ENCODE results near the gene TLK2. TPM values are rescaled to one million over a fixed set of nuclear protein-coding genes. Genes with fewer than 3 reads are reported as not detected.

Gene TLK2
- polyA plus RNA-seq, 1 of the 3 experiments (the other 2 are of a cell fraction), result 51.9 TPM

DNA sequence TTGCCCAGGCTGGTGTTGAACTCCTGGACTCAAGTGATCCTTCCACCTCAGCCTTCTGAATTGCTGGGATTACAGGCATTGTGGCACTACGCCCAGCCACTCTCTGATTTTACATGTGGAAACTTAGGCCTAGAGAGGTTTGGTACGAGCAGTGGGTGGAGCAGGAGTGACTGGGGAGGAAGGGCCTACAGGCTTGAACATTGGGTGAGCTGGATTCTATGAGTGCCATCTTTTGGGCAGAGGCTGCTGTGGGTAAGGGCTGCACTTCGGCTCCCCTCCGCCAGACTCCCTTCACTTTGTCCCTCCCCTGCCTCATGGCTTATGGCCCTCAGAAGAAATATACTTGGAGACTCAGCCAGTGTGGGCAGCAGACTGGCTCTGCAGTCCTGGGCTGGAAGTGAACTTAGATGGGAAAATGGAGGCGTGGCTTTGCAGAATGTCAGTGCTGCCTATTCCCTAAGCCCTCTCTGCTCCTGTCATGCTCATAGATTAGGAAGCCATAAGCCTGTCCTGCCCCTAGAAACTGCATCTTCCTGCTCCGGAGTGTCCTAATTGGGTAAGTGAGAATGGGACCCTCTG is 139.4 kb downstream of the TLK2 start:
- H3K27ac ChIP-seq (ENCODE audit: low read depth in 2 of 2, low read length in 1 of 2), result no peak overlapping the region
- DNase-seq, result no peak
- no peaks in the 10 kb centered on the region for H4K20me1 ChIP-seq (ENCODE audit: insufficient read depth)
- H3K9me3 ChIP-seq, result no peaks in the 10 kb centered on the region
- TF ChIP-seq POLR2AphosphoS5 (IDR thresholded peaks at IDR 0.05; ENCODE audit: low read depth, low read length) (no peak), NRF1 (IDR thresholded peaks at IDR 0.05; ENCODE audit: low read depth, low read length) (no peak)
- TF ChIP-seq, protein P1, sequence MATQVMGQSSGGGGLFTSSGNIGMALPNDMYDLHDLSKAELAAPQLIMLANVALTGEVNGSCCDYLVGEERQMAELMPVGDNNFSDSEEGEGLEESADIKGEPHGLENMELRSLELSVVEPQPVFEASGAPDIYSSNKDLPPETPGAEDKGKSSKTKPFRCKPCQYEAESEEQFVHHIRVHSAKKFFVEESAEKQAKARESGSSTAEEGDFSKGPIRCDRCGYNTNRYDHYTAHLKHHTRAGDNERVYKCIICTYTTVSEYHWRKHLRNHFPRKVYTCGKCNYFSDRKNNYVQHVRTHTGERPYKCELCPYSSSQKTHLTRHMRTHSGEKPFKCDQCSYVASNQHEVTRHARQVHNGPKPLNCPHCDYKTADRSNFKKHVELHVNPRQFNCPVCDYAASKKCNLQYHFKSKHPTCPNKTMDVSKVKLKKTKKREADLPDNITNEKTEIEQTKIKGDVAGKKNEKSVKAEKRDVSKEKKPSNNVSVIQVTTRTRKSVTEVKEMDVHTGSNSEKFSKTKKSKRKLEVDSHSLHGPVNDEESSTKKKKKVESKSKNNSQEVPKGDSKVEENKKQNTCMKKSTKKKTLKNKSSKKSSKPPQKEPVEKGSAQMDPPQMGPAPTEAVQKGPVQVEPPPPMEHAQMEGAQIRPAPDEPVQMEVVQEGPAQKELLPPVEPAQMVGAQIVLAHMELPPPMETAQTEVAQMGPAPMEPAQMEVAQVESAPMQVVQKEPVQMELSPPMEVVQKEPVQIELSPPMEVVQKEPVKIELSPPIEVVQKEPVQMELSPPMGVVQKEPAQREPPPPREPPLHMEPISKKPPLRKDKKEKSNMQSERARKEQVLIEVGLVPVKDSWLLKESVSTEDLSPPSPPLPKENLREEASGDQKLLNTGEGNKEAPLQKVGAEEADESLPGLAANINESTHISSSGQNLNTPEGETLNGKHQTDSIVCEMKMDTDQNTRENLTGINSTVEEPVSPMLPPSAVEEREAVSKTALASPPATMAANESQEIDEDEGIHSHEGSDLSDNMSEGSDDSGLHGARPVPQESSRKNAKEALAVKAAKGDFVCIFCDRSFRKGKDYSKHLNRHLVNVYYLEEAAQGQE (IDR thresholded peaks at IDR 0.05; ENCODE audit: low read depth, low read length), result no peak
- ChIA-PET POLR2A (interaction anchor here (0.6 kb wide), 1 partner anchor 8 kb away, joined by 3 read pairs; no protein-coding TSS in a partner anchor), CTCF (interaction anchor here (1.0 kb wide), 1 partner anchor 65 kb away, joined by 4 read pairs; no protein-coding TSS in a partner anchor)
- H3K4me1 ChIP-seq (ENCODE audit: control insufficient read depth in 1 of 2, insufficient read depth in 2 of 2, low read depth in 1 of 2, low read length in 1 of 2), result peaks cover 0 to 2% of the 10 kb centered on the region in 2 experiments; a peak in 2 of 4 replicates
- no peak overlapping the region for H3K4me2 ChIP-seq
- 85% methylated on average over 6 of the region's 6 CpGs for WGBS (ENCODE audit: low lambda C conversion rate)
- H3F3A ChIP-seq (replicated peaks; ENCODE audit: insufficient read depth), result peaks cover 8% of the 10 kb centered on the region
- H3K4me3 ChIP-seq (ENCODE audit: low read depth in 2 of 2, low read length in 1 of 2), result no peak overlapping the region
- H3K9me2 ChIP-seq, result no peaks in the 10 kb centered on the region
- no peaks in the 10 kb centered on the region for H3K27me3 ChIP-seq (ENCODE audit: insufficient read depth)
- H3K79me2 ChIP-seq (ENCODE audit: insufficient read depth), result no peaks in the 10 kb centered on the region
- H3K9ac ChIP-seq, result no peak overlapping the region
- no peak overlapping the region for H2AFZ ChIP-seq (ENCODE audit: low read depth)
- H3K36me3 ChIP-seq (replicated peaks in 1 of 2; ENCODE audit: control insufficient read depth in 1 of 2, insufficient read depth in 2 of 2, low read length in 1 of 2), result peaks cover 20 to 25% of the 10 kb centered on the region in 2 experiments

DNA sequence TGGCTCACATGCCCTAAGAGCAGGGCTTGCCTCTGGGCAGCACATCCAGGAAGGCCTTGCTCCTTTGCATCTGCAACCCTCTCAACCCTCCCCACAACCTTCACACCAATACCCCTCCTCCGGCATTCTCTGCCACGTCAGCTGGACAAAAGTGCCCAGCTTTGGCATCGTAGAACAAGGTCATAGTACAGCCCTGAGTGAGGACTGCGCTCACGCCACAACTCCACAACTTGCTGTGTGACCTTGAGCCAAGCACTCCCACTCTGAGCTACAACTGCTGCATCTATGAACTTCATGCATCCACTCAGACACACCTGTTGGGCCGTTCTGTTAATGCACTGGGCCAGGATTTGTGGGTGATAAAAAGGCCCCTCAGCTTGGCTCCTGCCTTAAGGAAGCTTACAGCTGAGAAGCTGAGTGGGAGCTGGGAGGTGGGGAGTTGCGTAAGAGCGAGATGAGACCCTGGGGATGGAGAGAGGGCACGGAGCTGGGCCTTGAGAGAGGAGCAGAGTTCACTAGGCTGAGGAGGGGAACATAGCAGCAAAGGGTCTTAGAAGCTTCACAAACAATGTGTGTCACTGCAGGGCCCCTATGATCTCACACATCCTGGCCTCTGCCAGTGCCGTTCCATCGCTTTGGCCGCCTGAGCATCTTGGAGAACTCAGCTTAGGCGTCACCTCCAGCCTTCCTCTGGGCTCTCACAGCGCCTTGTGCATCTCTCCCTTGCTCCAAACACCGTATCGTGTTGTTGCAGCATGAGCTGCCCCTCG is 140.2 kb downstream of the TLK2 start:
- 94% methylated on average over 17 of the region's 17 CpGs for WGBS (ENCODE audit: low lambda C conversion rate)
- CTCF ChIA-PET, result interaction anchor here (1.1 kb wide), 1 partner anchor 12 kb away, joined by 3 read pairs; no protein-coding TSS in a partner anchor

More for the DNA sequence above, 140.2 kb downstream of the TLK2 start:
- no peak overlapping the region for H3K4me3 ChIP-seq (ENCODE audit: low read depth in 2 of 2, low read length in 1 of 2)
- no peak overlapping the region for H3K9ac ChIP-seq
- TF ChIP-seq NFIC (IDR thresholded peaks at IDR 0.05; ENCODE audit: borderline replicate concordance), result no peak
- TF ChIP-seq, protein P2, sequence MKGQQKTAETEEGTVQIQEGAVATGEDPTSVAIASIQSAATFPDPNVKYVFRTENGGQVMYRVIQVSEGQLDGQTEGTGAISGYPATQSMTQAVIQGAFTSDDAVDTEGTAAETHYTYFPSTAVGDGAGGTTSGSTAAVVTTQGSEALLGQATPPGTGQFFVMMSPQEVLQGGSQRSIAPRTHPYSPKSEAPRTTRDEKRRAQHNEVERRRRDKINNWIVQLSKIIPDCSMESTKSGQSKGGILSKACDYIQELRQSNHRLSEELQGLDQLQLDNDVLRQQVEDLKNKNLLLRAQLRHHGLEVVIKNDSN (IDR thresholded peaks at IDR 0.05; ENCODE audit: borderline replicate concordance, low read depth), result no peak
- TF ChIP-seq SMC3 (IDR thresholded peaks at IDR 0.05; ENCODE audit: low read depth, low read length), result no peak
- TF ChIP-seq, protein P3, sequence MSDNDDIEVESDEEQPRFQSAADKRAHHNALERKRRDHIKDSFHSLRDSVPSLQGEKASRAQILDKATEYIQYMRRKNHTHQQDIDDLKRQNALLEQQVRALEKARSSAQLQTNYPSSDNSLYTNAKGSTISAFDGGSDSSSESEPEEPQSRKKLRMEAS (IDR thresholded peaks at IDR 0.05; ENCODE audit: low read depth), result no peak
- TF ChIP-seq, protein P4, sequence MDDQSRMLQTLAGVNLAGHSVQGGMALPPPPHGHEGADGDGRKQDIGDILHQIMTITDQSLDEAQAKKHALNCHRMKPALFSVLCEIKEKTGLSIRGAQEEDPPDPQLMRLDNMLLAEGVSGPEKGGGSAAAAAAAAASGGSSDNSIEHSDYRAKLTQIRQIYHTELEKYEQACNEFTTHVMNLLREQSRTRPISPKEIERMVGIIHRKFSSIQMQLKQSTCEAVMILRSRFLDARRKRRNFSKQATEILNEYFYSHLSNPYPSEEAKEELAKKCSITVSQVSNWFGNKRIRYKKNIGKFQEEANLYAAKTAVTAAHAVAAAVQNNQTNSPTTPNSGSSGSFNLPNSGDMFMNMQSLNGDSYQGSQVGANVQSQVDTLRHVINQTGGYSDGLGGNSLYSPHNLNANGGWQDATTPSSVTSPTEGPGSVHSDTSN (IDR thresholded peaks at IDR 0.05), result no peak
- no peaks in the 10 kb centered on the region for H3K9me2 ChIP-seq
- H3K4me2 ChIP-seq, result no peak overlapping the region
- no peaks in the 10 kb centered on the region for H3K9me3 ChIP-seq
- H3K4me1 ChIP-seq (ENCODE audit: control insufficient read depth in 1 of 2, insufficient read depth in 2 of 2, low read depth in 1 of 2, low read length in 1 of 2), result peaks cover 0 to 2% of the 10 kb centered on the region in 2 experiments; a peak in 2 of 4 replicates
- POLR2A ChIA-PET, result interaction anchor here (1.9 kb wide), 1 partner anchor 10 kb away, joined by 8 read pairs; no protein-coding TSS in a partner anchor
- H3K27me3 ChIP-seq (ENCODE audit: insufficient read depth), result no peaks in the 10 kb centered on the region
- peaks cover 3% of the 10 kb centered on the region for H3F3A ChIP-seq (replicated peaks; ENCODE audit: insufficient read depth)
- DNase-seq, result no peak
- H4K20me1 ChIP-seq (ENCODE audit: insufficient read depth), result no peaks in the 10 kb centered on the region
- peaks cover 15 to 25% of the 10 kb centered on the region in 2 experiments for H3K36me3 ChIP-seq (replicated peaks in 1 of 2; ENCODE audit: control insufficient read depth in 1 of 2, insufficient read depth in 2 of 2, low read length in 1 of 2)
- no peaks in the 10 kb centered on the region for H3K79me2 ChIP-seq (ENCODE audit: insufficient read depth)
- H2AFZ ChIP-seq (ENCODE audit: low read depth), result no peak overlapping the region
- no peak overlapping the region for H3K27ac ChIP-seq (ENCODE audit: low read depth in 2 of 2, low read length in 1 of 2)

All from SK-N-SH (cell line).